ENCODE measurements around the gene LPAR2. TPM values are rescaled to one million over a fixed set of nuclear protein-coding genes. Genes with fewer than 3 reads are reported as not detected.
"Not testable (repeated sequence)": the region's sequence is repeated elsewhere in the genome, so short reads cannot be mapped to it uniquely, and the experiment has no call there.

Gene LPAR2
- total RNA-seq, 1 donor from 2014 or later: 35.5 TPM

GRCh38 chr19:19600793-19601330 is 27.2 kb downstream of the LPAR2 start:
- H3K27ac Mint-ChIP-seq (ENCODE audit: unreplicated experiment): no peak overlapping the region
- no peak for TF ChIP-seq CTCF (IDR thresholded peaks at IDR 0.05; ENCODE audit: unreplicated experiment)
- peaks cover 3% of the 10 kb centered on the region for H3K36me3 Mint-ChIP-seq (ENCODE audit: low read depth, unreplicated experiment)
- H3K4me3 Mint-ChIP-seq (ENCODE audit: unreplicated experiment): no peak overlapping the region
- H3K27me3 Mint-ChIP-seq (ENCODE audit: unreplicated experiment): peaks cover 3% of the 10 kb centered on the region
- no peak for DNase-seq (ENCODE audit: low spot score)
- H3K4me1 Mint-ChIP-seq (ENCODE audit: unreplicated experiment): no peaks in the 10 kb centered on the region
- H3K9me3 Mint-ChIP-seq (ENCODE audit: unreplicated experiment): no peaks in the 10 kb centered on the region

- DNase-seq (ENCODE audit: low spot score); H3K36me3 Mint-ChIP-seq (ENCODE audit: low read depth, unreplicated experiment); H3K4me1 Mint-ChIP-seq (ENCODE audit: unreplicated experiment); H3K4me3 Mint-ChIP-seq (ENCODE audit: unreplicated experiment); H3K27ac Mint-ChIP-seq (ENCODE audit: unreplicated experiment); H3K9me3 Mint-ChIP-seq (ENCODE audit: unreplicated experiment); H3K27me3 Mint-ChIP-seq (ENCODE audit: unreplicated experiment): not testable (repeated sequence)
Measured at GRCh38 chr19:19598728-19599451, 29.1 kb downstream of the LPAR2 start.

- Mint-ChIP-seq H3K27me3 (ENCODE audit: unreplicated experiment) (peaks cover 3% of the 10 kb centered on the region), H3K4me1 (ENCODE audit: unreplicated experiment) (no peaks in the 10 kb centered on the region), H3K4me3 (ENCODE audit: unreplicated experiment) (no peak overlapping the region), H3K9me3 (ENCODE audit: unreplicated experiment) (no peaks in the 10 kb centered on the region), H3K27ac (ENCODE audit: unreplicated experiment) (no peak overlapping the region), H3K36me3 (ENCODE audit: low read depth, unreplicated experiment) (peaks cover 3% of the 10 kb centered on the region)
- TF ChIP-seq CTCF (IDR thresholded peaks at IDR 0.05; ENCODE audit: unreplicated experiment): no peak
- no peak for DNase-seq (ENCODE audit: low spot score)
Measured at GRCh38 chr19:19597809-19598306, 30.2 kb downstream of the LPAR2 start.

- no peaks in the 10 kb centered on the region for H3K27me3 Mint-ChIP-seq (ENCODE audit: unreplicated experiment)
- H3K27ac Mint-ChIP-seq (ENCODE audit: unreplicated experiment): no peak overlapping the region
Measured at GRCh38 chr19:19595171-19595701, 32.8 kb downstream of the LPAR2 start.

GRCh38 chr19:19594381-19594780 is 33.6 kb downstream of the LPAR2 start:
- Mint-ChIP-seq H3K36me3 (ENCODE audit: low read depth, unreplicated experiment) (peaks cover 3% of the 10 kb centered on the region), H3K4me1 (ENCODE audit: unreplicated experiment) (no peaks in the 10 kb centered on the region)

More at GRCh38 chr19:19595171-19595701, 32.8 kb downstream of the LPAR2 start:
- no peak for TF ChIP-seq CTCF (IDR thresholded peaks at IDR 0.05; ENCODE audit: unreplicated experiment)
- Mint-ChIP-seq H3K36me3 (ENCODE audit: low read depth, unreplicated experiment) (peaks cover 3% of the 10 kb centered on the region), H3K9me3 (ENCODE audit: unreplicated experiment) (no peaks in the 10 kb centered on the region), H3K4me1 (ENCODE audit: unreplicated experiment) (no peaks in the 10 kb centered on the region), H3K4me3 (ENCODE audit: unreplicated experiment) (no peak overlapping the region)
- no peak for DNase-seq (ENCODE audit: low spot score)

More at GRCh38 chr19:19594381-19594780, 33.6 kb downstream of the LPAR2 start:
- Mint-ChIP-seq H3K4me3 (ENCODE audit: unreplicated experiment) (no peak overlapping the region), H3K27ac (ENCODE audit: unreplicated experiment) (no peak overlapping the region), H3K9me3 (ENCODE audit: unreplicated experiment) (no peaks in the 10 kb centered on the region), H3K27me3 (ENCODE audit: unreplicated experiment) (no peaks in the 10 kb centered on the region)
- no peak for DNase-seq (ENCODE audit: low spot score)
- TF ChIP-seq CTCF (IDR thresholded peaks at IDR 0.05; ENCODE audit: unreplicated experiment): no peak
